Activated T-cell treated with anti-CD3 and anti-CD28 coated beads for 48 hours (primary cell): ENCODE measurements around the gene ID4.

Source experiments
- DNase-seq: peaks from one replicate; pipeline ENCODE4 v3.0.0-alpha.2; 2020; ENCODE audit warnings: low read depth

ID4 gene

GRCh38 chr6:19836799-19837510 is at the start of gene ID4:
Gene ID4, plus strand, starts transcription at chr6:19837370. Its CDS starts 385 bp downstream, at chr6:19837755.
- no peak for DNase-seq

GRCh38 chr6:19788686-19789085 is 48.5 kb upstream of the ID4 start:
- DNase-seq, result no peak

- no peak for DNase-seq
These were observed 47.9 kb upstream of the ID4 start for GRCh38 chr6:19789100-19789803.

- no peak for DNase-seq
These were observed 45.9 kb upstream of the ID4 start for GRCh38 chr6:19791267-19791666.

GRCh38 chr6:19795211-19795610 is 42.0 kb upstream of the ID4 start:
- DNase-seq, result no peak

GRCh38 chr6:19796452-19796851 is 40.7 kb upstream of the ID4 start:
- DNase-seq, result no peak

DNA sequence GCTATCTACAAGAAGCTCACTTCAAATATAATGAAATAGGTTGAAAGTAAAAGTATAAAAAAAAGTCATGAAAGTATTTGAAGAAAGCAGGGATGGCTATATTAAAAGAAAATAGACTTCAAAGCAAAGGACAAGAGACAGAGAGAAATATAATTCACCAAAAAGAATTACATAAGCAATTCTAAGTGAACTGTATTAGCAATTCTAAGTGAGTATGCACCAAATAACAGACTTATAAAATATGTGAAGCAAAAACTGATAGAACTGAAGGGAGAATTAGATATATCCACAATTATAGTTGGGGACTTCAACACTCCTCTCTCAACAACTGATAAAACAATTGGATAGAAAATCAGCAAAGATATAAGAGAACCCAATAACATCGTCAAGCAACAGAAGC is 38.8 kb upstream of the ID4 start:
- DNase-seq, result no peak

DNA sequence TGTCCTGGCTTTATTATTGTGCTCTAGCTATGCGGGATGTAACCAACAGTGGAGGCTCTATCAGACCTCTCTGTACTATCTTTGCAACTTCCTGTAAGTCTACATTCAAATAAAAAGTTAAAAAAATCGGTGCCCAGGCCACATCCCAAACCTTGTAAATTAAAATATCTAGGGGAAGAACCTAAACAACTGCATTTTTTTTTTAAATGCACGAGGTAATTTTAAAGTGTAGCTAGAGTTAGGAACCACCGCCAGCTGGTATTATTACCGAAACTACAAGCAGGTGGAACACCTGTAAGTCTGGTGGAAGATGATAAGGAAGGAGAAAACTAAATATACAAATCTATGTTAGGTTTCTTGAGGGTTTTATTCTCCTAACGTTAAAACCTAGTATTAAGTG is 34.5 kb upstream of the ID4 start:
- DNase-seq, result no peak

GRCh38 chr6:19803331-19804204 is 33.6 kb upstream of the ID4 start:
- DNase-seq, result no peak

DNA sequence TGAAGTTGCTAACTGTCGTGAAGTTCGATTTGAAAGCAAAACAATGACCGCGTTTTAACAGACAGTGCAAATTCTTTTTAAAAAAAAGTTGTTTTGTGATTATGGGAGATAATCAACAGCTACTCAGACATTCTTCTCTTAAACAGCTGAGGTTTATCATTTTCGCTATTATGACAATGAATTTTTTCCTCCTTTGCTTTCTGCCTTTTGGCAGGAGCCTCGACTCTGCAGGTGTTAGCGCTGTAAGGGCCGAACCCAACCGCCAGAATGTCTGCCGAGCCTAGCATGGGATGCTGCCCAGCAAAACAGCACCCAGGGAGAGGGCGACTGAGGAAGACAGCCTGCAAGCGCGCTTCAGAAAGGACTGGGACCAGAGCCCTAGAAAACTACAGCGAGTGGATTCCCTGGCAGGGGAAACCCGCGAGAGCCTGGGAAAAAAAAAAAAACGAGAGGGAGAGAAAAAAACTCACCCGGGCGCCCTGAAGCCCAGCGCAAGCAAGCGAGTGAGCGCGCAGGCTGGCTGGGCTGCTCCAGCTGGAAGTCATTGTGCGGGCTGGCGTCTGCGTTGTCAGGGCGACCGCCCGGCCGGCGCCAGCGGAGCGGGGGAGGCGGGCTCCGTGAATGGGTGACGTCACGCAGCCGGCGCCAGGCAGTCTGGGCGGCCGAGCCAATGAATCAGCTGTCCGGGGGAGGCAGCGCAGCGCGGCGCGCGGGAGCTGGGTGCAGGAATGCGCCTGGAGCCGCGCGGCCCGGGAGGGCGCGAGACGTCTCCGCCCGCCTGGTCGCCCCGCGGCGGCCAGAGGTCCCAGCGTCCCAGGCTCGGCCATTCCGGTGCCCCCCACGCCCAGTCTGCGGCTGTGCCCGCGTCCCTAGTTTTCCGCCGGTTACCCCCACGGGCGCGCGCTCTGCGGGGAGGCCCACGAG is 32.7 kb upstream of the ID4 start:
- peak; percentile 77 for DNase-seq

DNA sequence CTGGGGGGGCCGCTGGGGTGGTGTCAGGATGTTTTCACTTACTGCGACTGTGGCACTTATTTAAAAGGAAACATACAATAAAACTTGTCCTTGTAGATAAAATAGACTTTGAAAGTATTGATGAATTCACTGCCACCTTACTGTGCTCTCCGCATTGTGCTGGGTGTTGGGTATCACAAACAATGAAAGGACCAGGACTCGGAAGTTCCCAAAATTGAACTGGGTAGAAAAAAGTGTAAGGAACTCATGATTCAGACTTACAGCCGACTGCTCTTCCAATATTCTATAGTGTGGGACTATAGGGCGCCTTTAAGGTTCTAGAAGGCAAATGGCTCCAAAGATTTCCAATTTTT is 32.1 kb upstream of the ID4 start:
- no peak for DNase-seq

DNA sequence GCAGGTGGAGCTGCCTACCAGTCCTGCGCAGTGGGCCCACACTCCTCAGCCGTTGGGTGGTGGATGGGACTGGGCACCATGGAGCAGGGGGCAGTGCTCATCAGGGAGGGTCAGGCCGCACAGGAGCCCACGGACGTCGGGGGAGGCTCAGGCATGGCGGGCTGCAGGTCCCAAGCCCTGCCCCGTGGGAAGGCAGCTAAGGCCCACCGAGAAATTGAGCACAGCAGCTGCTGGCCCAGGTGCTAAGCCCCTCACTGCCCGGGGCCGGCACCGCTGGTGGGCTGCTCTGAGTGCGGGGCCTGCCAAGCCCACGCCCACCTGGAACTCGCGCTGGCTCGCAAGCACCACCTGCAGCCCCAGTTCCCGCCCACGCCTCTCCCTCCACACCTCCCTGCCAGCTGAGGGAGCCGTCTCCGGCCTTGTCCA is 30.2 kb upstream of the ID4 start:
- no peak for DNase-seq

DNA sequence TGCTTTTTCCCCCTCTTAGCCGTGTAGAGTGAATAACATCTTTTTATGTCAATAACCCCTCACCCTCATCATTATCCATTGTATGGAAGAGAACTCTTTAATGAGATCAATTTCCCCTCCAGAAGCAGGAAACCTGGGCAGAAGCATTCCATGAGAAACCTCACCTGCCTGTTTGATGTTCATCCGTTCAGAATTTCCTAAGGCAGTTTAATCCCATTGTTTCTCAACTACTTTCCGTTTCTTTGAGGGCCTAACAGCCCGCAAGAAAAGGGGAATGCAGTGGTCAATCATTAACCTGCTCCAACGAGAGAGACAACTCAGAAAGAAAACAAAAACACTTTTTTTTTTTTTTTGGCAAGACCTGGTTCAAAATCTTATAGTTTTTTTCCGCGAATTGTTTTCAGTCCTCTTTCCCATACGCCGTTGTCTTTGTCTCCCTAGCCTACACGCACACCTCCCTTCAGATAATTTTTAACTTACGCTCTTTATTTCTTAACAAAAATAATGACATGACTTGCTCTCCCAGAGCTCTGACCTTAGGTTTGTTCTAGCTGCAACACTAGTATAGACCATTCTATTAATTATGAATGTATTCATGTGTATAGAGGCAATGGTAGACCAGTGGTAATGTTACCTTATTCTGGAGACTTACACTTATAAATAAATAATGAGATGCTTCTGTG is 25.6 kb upstream of the ID4 start:
- DNase-seq, result no peak

DNA sequence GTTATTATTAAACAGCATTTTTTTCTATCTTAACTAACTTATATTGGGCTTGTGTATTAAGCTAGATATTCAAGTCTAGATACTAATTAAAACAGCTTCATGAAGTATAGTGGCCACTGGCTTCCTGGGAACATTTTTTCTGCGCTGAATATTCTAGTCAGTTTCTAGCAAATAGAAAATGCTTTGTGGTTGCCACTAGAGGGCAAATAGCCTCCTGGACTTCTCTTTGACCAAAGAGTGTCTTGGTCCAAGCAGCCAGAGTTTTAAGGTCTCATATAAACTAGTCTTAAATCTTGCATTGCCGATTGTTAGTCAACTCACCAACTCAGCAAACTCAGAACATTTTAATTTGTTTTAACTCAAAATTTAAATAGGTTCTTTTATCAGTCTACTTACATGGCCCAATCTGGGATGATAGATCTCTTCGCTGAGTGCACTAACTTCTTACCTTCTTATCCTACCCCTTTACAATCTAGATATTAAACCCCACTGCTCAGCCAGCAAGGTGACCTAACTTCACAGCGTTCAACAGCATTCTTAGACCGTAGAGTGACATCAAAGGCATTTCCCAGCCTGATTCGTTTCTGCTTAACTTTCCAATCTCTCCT is 24.6 kb upstream of the ID4 start:
- no peak for DNase-seq

GRCh38 chr6:19818805-19819204 is 18.4 kb upstream of the ID4 start:
- DNase-seq, result no peak

- no peak for DNase-seq
These were observed 12.9 kb upstream of the ID4 start for GRCh38 chr6:19824058-19824807.

GRCh38 chr6:19827247-19827646 is 9.9 kb upstream of the ID4 start:
- DNase-seq, result no peak

DNA sequence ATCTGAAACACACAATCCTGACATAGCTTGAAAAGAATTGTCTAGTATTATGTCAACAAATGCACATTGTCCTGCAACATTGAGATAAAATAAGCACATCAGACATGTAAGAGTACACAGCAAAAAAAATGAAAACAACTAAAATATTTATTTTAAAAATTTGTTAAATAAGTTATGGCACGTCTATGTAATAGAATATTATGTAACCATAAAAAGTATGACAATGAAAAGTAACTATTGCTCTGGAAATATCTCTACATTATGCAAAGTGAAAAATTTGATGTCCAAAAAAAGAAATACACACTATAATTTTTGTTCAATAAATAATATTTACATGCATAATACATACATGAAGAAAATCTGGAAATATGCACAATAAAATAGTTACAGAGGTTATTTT is 9.3 kb upstream of the ID4 start:
- no peak for DNase-seq

GRCh38 chr6:19830171-19830570 is 7.0 kb upstream of the ID4 start:
- no peak for DNase-seq

DNA sequence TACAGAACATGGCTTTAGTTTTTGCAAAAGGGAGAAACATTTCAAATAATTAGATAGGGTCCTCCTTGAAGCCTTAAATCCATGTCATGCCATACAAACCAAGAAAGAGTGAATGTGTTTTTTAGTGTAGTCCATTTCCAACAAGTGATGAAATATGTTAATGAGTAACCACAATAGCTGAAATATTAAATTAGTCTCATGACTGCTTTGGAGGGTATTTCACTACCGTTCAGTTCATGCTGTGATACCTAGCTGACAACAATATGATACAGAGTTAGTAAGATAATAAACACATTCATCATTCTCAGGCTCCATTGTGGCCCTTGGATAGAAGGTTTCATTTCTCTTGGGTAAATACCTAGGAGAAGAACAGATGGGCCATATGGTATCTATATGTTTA is 5.8 kb upstream of the ID4 start:
- no peak for DNase-seq
